Stimulated activated CD8-positive, alpha-beta memory T cell treated with anti-CD3 and anti-CD28 coated beads, Interleukin-7, amount 100 ng/mL, for 4 hours (primary cell): Measurements from ENCODE around the gene RBM47.
"Not testable (repeated sequence)": the region's sequence is repeated elsewhere in the genome, so short reads cannot be mapped to it uniquely, and the experiment has no call there.

Experiments
- DNase-seq, 2 donors: peaks; one replicate each; pipeline ENCODE4 v3.0.0-alpha.2; 2020; ENCODE audit warnings: low read depth in 2 of 2

RBM47 gene

DNA sequence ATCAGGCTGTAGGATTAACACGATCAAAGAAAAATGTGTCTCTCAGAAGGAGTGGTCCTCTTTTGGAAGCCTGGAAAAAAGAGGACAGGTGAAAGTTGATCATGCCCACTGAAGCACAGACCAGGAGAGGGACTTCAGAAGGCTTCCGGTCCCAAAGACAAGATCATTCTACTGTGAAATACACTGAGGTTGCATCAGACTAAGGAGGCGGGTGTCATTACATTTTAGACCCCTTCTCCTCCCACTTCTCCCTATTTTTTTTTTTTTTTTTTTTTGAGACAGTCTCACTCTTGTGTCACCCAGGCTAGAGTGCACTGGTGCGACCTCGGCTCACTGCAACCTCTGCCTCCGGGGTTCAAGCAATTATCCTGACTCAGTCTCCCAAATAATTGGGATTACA lies 67.5 kb downstream of the RBM47 start:
- DNase-seq = no peak

DNA sequence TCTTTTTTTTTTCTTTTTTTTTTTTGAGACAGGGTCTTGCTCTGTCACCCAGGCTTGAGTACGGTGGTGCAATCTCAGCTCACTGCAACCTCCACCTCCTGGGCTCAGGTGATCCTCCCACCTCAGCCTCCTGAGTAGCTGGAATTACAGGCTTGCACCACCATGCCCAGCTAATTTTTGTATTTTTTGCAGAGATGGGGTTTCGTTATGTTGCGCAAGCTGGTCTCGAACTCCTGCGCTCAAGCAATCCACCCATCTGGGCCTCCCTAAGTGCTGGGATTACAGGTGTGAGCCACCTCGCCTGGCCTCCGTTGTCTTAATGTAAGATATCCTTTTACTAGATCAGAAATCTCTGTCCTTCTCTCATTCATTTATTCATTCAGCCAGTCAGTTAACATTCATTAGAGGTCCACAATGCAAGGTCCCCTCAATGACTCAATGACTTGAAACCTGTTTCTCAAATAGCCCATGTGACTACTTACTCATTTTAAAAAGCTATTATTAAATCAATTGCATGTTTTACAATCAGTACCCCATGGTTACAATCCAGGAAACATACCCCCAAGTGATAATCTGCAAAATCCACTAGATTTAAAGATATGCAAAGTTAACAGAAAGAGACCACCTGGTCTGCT lies 68.0 kb downstream of the RBM47 start:
- not testable (repeated sequence) for DNase-seq

DNA sequence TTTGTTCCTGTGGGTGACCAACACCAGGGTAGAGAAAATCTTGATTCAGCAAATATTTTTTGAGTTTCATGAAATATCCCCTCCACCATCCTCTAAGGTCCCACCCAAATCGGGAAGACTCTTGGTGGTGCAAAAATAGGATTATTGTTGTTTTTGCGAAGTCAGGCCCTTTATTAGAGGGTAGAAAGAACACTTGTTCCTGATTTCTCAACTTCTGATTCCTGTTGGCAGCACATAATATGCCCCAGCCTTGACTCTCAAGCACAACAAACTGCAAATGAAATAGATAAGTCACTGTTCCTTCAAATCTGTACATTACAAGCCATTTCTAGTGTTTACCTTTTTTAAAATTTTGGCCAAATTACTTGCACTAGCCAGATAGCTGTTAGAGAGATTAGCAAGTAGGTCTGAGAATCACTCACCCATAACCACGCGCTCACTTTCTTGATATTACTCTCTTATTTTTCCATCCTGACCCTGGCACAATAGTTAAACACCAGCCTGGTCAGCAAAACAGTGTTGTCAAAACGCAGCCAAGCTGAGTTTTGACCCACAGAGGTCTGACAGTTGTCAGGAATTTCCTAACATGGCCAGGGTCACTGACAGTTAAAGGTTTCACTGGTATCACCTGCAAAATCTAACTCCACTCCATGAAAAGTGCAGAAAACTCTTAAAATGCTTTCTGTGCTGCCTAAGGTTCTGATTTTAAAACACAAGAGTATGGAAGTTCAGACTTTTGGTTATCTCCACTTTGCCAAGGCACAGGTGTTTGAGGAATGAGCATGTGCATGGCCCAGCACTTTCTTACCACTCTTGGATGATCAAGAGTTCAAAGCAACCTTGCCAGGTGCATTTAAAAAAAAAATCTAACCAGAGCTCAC lies 69.8 kb downstream of the RBM47 start:
- no peak for DNase-seq

DNA sequence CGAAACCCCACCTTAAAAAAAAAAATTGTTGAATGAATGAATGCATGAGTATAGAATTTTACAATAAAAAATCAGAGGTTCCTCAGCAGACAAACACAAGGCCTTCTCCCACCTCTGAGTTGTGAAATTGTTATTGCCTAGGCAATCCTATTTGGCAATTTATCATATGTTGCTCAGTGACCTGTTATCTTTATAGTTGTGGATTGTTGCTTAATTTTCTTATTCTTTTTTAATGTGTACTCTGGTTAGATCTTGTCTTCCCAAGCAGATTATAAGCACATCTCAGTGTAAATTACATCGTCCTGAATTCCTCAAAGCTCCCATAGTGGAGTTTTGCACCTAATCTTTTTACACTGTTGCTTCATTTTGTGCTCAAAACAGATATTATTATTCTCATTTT lies 71.9 kb downstream of the RBM47 start:
- DNase-seq = no peak

DNA sequence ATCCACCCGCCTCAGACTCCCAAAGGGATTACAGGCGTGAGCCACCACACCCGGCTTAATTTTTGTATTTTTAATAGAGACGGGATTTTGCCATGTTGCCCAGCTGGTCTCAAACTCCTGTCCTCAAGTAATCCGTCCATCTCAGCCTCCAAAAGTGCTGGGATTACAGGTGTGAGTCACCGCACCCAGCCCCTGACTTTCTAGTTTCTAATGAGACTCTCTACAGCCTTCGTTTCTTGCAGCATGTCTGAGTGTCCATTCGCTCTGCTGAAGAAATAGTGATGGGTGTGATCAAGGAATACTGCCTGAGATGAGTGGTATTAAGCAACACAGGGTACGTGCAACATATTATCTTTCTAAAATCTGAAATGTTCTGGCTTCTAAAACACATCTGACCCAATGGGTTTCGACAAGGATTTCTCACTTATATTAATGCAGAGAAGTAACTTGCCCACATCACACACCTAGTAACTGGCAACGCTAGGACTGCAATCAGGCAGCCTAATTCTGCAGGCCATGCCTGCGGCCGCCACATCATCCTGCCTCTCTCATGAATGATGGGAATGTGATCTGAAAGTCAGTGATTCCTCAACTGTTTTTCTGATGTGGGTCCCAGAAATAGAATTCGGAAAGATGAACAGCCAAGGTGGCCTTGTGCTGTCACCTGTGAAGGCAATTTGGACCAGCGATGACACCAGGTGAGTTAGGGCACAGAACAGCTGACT lies 74.3 kb downstream of the RBM47 start:
- no peak for DNase-seq

DNA sequence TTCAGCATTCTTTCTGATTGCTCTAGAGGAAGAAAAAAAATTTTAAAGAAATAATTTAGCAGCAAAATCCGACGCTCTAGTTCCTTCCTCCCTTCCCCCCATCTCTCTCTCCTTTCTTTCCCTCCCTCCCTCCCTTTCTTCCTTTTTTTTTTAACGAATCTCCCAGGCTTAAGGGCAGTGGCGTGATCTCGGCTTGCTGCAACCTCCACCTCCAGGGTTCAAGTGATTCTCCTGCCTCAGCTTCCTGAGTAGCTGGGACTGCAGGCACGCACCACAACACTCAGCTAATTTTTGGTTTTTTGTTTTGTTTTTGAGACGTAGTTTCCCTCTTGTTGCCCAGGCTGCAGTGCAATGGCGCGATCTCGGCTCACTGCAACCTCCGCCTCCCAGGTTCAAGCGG lies 75.0 kb downstream of the RBM47 start:
- DNase-seq = not testable (repeated sequence)

DNA sequence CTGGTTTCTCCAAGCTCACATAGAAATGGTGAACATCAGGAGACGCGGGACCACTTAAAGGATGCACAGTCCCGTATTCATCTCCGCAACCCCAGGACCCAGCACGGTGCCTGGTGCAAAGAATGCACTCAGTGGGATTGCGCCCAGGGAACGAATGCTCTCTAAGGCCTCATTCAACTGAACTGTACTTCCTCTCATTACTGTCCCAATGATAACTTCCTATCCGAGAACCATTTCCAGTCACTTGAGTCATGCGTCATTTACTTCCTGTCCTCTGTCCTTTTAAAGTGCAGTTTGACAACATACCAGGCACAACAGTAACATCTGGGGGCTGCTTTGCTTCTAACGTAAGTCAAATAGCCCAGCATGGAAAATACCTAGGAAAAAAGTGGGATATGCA lies 75.7 kb downstream of the RBM47 start:
- no peak for DNase-seq

DNA sequence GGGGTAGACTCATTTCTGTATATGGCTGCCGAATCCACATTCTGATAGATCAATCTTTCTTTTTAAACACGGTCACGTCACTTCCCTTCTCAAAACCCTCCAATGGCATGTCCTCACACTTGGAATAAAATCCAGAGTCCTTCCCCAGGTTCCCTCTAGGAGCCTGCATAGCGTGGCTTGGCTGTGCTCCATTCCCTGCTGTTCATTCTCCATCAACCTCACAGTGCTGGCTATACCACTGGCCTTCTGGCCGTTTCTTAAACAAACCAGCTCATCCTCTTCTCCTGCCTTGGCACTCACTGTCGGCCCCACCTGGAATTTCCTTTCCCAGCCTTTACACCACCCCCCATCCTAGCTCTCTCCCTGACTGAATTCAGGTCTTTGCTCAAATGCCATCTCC lies 77.1 kb downstream of the RBM47 start:
- no peak for DNase-seq

DNA sequence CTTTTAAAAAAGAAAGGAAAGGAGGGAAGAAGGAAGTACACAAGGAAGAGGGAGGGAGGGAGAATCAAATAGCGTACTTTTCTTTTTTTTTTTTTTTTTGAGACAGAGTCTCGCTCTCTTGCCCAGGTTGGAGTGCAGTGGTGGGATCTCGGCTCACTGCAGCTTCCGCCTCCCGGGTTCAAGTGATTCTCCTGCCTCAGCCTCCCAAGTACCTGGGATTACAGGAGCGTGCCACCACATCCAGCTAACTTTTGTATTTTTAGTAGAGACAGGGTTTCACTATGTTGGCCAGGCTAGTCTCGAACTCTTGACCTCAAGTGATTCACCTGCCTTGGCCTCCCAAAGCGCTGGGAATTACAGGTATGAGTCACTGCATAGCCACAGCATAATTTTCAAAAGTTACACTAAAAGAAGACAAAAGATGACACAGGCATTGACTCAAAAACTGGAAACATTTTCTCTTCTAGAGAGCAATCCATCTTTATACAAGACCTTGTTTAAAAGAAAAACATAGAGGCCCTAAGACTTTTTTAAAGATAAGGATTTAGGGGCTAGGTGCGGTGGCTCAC lies 78.0 kb downstream of the RBM47 start:
- DNase-seq = not testable (repeated sequence)

DNA sequence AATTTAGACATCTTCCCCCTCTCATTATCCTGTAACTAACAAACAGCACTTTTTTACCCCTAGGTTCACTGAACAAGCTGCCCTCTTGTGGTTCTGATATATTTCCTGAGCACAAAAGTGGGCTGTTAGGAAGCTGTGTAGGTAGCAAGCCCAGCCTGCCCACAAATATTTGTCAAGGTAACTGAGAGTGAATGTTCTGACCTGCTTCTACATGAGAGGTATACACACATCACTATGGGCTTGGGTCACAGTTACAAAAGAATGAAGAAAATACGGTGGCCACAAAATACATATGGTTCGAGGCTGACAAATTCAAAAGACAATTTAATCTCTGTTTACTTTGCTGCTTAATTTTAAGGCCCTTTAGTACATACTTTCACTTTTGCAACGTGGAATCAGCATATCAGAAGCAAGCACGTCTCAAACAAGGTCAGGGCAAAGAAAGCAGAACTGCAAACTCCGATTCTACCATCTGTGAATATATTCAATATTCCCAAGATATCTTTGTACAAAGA lies 78.7 kb downstream of the RBM47 start:
- no peak for DNase-seq

DNA sequence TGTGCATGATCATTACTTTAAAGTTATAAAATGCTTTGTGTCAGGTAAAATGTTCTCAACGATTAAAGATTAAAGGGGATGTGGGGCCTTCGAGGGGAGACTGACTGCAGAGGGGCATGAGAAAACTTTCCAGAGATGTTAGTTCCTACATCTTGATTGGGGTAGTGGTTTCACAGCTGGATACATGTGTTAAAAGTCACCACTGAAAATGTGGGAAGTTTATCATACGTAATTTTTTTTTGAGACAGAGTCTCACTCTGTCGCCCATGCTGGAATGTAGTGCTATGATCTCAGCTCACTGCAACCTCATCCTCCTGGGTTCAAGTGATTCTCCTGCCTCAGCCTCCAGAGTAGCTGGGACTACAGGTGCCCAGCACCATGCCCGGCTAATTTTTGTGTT lies 79.5 kb downstream of the RBM47 start:
- DNase-seq = no peak

DNA sequence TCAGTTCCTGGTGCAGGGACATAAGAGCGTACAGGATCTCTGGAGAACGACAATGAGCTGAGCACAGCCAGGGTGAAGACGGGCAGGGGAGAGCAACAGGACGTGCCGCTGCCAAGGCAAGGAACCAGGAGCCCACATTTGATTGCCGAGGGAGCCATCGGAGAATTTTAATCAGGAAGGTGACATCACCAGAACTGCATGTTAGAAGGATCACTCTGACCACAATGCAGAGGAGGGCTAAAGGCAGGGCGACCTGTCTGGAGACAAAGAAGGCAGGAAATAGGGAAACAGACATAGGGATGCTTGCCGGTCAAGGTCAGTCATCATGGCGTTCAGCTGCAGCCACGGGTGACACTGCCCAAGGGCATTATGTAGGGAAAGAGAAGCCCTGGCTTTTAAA lies 81.4 kb downstream of the RBM47 start:
- no peak for DNase-seq

DNA sequence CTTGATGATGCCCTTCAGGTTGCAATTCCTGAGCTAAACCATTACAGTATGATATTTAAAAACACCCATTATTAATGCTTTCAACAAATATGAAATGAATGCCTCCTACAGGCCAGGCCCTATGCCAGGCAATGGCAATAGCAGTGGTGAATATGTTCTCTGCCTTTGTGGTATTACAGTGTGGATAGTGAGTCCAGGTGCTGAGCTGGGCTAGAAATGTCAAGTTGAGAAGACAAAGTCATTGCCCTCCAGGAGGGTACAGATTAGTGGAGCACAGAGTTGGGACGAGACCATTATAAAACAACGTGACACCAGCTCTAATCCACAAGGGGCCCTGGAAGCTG lies 81.9 kb downstream of the RBM47 start:
- DNase-seq = no peak

DNA sequence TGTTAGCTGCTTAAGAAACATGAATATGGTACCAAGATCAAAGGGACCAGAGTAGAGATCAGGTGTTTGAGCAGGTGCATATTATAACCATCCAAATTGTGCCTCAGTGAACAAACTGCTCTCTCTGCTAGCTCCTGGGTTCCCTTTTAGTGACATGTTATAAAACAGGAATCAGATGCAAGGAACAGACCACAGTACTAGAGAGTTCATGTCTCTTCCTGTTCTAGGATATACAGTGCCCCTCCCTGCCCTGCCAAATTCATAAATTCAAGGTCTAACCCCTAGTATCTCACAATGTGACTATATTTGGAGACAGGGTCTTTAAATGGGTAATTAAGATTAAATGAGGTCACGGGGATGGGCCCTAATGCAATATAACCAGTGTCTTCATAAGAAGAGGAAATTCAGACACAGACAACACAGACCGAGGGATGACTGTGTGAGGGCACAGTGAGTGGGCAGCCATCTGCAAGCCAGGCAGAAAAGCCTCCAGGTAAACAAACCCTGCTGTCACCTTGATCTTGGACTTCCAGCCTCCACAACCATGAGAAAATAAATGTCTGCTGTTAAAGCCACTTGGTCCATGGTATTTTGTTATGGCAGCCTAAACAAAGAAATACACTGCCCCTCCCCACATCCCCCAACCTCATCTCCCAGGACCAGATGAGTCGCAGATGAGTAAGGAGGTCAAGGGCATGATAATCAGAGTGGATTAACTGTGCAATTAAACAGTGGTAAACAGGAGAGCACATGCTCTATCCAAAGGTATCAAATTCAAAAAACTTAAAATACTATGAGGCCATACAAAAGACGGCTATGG lies 82.5 kb downstream of the RBM47 start:
- DNase-seq = no peak

DNA sequence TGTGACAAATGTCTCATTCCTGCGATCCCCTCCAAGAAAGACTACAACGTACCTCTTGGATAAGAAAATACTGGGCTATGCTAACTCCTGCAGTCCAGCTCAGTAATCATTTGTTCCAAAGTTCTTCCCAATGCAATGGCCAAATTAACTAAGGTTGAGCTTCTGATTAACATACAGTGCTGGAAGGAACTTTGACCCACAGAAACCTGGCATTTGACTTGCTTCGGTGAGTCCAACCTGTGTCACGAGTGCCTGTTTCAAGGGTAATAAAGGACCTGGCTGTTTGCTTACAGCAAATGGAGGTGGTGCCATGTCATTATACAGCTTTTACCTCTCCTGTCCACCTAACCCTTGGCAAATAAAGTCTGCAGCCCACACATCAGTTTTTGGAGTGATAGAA lies 83.2 kb downstream of the RBM47 start:
- no peak for DNase-seq

DNA sequence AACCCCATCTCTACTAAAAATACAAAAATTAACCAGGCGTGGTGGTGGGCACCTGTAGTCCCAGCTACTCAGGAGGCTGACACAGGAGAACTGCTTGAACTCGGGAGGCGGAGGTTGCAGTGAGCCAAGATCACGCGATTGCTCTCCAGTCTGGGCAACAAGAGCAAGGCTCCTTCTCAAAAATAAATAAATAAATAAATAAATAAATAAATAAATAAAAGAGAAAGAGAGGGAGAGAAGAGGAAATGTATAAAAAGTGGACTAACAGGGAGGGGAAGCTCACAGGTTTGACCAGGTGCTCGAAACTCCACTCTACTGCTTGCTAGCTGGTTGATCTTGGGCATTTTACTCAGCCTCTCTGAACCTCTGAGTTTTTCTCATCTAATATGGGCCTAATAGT lies 84.2 kb downstream of the RBM47 start:
- not testable (repeated sequence) for DNase-seq

DNA sequence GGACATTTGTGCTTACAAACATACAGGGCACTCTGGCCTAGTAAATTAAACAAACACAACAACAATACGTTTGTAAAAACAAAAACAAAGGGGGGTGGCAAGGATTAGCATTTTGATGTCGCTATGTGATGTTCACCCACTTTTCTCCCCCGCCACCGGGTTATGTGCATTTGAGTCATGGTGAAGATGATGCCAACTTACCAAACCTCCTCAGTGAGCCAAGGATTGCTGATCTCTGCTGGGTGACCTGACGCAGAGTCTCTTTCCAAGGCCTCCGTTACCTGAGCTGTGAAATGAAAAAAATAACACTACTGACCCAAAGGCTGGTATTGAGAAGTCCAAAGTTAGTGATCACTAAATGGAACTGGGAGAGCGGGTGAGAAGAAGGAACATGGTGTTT lies 85.4 kb downstream of the RBM47 start:
- no peak for DNase-seq

DNA sequence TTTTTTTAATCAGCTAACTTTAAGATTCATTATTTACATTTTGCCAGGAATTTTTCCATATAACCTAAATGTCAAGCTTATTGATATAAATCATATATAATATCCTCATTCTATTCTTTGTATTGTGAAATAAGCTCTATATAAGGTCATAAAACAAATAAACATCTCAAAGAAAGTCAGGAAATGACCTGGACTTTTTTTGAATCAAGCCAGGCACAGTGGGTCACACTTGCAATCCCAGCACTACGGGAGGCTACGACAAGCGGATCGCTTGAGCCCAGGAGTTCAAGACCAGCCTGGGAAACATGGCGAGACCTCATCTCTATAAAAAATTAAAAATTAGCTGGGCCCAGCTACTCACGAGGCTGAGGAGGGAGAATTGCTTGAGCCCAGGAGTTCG lies 88.9 kb downstream of the RBM47 start:
- no peak for DNase-seq

DNA sequence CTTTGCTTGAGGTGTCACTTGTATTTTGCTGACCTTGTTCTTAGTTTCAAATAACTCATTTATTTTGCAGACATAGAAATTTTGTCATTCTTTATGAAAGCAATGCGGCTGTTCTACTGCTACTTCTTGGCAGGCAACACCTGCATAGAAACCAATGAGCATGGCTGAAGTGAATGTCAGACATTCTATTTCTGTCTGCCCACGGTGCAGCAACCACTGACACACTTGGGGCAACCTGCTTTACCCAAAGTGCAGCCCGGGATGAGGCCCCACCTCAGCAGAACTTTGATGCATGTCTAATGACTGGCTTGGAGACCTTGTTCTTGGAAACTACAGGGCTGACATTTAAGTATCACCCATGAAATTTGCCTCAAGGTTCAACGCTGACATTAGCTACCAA lies 93.6 kb downstream of the RBM47 start:
- no peak for DNase-seq

DNA sequence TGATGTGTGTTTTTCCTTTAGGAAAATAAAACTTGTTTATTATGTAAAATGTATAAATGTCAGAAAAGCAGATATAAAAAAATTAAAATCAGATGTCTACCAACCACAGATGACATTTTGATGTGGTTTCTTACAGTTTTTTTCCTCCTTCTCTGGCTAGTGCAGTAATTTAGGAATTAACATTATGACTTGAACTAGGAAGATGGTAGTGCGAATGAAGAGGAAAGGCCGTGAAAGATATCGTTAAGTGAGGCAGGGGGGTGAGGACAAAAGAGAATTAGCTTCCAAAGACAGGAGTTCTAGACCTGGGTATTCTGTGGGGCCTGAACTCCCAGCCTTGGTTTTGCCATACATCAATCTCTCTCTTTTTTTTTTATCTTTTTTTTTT lies 98.0 kb downstream of the RBM47 start:
- no peak for DNase-seq

DNA sequence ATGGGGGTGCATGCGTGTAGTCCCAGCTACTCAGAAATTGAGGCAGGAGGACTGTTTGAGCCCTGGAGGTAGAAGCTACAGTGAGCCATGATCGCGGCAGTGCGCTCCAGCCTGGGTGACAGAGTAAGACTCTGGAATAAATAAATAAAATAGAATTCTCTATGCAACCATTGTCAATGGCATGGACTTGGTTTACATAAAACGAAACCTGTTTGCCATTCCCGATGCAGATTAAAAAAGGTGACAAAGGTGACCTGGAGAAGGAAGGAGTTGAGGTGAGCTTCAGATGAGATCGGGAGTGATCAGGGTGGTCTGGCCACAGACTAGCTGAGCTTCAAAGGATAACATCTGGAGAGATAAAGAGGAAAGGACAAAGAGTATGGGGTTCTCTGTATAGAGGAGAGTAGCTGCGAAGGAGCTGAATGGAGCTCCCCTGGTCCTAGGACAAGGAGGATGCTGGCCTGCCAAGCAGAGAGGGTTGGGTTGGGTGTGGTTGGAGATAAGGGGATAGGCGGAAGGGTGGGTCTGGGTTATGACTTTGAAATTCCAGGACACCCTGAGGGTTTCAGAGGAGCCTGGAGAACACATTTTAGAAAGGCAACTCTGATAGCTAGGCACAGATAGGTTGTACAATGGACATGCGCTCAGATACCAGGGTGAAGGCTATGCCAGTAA lies 98.6 kb downstream of the RBM47 start:
- no peak for DNase-seq
